ENCODE data around the gene MARCHF4.

Gene MARCHF4

DNA sequence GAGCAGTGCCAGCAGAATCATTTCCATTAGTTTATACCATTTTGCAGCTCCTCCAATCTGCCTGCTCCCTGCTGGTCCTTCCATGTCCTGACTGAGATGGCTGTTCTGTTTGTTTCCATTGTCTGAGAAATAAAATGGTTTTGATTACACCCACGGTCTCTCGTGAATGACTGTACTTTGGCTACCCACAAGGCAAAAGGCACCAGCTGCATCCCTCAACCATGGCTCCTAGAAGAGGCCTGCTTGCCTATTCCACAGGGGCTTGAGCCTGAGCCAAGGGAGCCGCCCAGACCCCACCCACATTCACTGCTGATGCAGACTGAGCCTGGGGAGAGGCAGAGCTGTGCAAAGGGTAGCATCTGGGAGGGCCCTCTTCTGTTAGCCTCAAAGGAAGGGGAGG, 31.2 kb downstream of the MARCHF4 start:
- no peak overlapping the region for H3K27ac ChIP-seq (ENCODE audit: low read depth in 2 of 2, low read length in 2 of 2)
- no peak overlapping the region for H3K9ac ChIP-seq (ENCODE audit: low read depth in 1 of 2, low read length in 2 of 2)
- no peak overlapping the region for H3K4me3 ChIP-seq (ENCODE audit: low read length in 2 of 2)
- no peaks in the 10 kb centered on the region for H3K9me3 ChIP-seq (ENCODE audit: control insufficient read depth in 2 of 2, low read length in 2 of 2)
- peaks cover 0 to 3% of the 10 kb centered on the region in 2 donors for H3K4me1 ChIP-seq (ENCODE audit: control insufficient read depth in 2 of 2, insufficient read depth in 2 of 2, low read length in 2 of 2)
- no peaks in the 10 kb centered on the region for H3K36me3 ChIP-seq (ENCODE audit: control insufficient read depth in 2 of 2, insufficient read depth in 2 of 2, low read length in 2 of 2)
- no peaks in the 10 kb centered on the region for H3K27me3 ChIP-seq (ENCODE audit: control insufficient read depth in 2 of 2, insufficient read depth in 2 of 2, low read length in 2 of 2)

DNA sequence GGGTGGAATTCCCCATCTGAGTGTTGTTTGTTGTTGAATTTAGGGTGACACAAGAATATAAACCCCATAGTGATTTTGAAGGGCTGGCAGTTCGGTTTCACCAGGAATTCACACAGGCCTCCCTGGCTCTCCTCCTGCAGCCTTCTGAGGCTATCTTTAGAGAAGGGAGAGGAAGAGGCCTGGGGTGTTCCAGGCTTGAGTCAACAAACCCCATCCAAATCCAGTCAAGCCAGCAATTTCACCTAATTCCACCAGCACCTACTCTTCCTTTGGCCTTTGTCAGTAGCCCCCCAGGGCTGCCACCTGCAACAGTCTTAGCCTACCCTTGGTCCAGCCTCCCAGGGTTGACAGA, 32.0 kb downstream of the MARCHF4 start:
- no peaks in the 10 kb centered on the region for H3K36me3 ChIP-seq (ENCODE audit: control insufficient read depth in 2 of 2, insufficient read depth in 2 of 2, low read length in 2 of 2)
- no peak overlapping the region for H3K27ac ChIP-seq (ENCODE audit: low read depth in 2 of 2, low read length in 2 of 2)
- no peaks in the 10 kb centered on the region for H3K27me3 ChIP-seq (ENCODE audit: control insufficient read depth in 2 of 2, insufficient read depth in 2 of 2, low read length in 2 of 2)
- no peak overlapping the region for H3K9ac ChIP-seq (ENCODE audit: low read depth in 1 of 2, low read length in 2 of 2)
- no peaks in the 10 kb centered on the region for H3K9me3 ChIP-seq (ENCODE audit: control insufficient read depth in 2 of 2, low read length in 2 of 2)
- no peak overlapping the region for H3K4me3 ChIP-seq (ENCODE audit: low read length in 2 of 2)
- peaks cover 0 to 3% of the 10 kb centered on the region in 2 donors for H3K4me1 ChIP-seq (ENCODE audit: control insufficient read depth in 2 of 2, insufficient read depth in 2 of 2, low read length in 2 of 2)

DNA sequence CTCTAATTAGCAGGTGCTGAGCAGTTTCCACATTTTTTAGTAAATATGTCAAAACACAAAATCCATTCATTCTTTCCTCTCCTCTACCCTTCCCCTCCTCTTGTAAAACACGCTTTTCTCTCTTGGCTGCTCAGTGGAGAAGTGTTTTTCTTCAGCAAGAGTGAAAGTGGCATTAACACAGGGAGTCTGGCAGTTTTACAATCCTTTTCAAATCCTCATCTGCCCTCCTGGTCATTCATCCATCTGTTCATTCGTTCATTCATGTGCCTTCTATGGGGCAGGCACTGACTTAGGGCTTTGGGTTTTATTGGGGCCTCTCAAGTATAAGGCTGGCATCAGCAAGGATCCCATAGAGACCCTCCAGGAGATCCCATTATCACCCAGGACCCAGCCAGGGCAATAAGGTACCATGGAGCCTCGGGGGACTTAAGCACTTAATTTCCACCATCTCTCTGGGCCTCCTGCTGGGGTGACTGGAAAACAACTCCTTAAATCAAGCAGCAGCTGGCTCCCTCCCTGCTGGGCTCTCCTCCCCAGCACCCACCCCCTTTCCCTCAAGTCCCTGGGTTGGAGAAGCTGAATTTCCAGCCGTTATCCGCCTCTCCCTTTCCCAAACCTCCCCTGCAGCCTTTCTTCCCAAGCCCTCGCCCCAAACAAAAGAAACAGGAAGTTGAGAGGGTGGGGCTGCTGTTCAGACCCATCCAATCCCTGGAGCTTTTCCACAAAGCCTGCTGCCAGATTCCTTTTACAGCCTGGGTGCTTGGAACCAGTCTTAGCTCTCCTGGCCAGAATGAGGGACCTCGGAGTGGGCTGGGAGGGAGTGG, 32.6 kb downstream of the MARCHF4 start:
- no peaks in the 10 kb centered on the region for H3K9me3 ChIP-seq (ENCODE audit: control insufficient read depth in 2 of 2, low read length in 2 of 2)
- H3K9ac ChIP-seq (ENCODE audit: low read depth in 1 of 2, low read length in 2 of 2): no peak overlapping the region
- peaks cover 0 to 3% of the 10 kb centered on the region in 2 donors for H3K4me1 ChIP-seq (ENCODE audit: control insufficient read depth in 2 of 2, insufficient read depth in 2 of 2, low read length in 2 of 2)
- H3K4me3 ChIP-seq (ENCODE audit: low read length in 2 of 2): no peak overlapping the region
- H3K36me3 ChIP-seq (ENCODE audit: control insufficient read depth in 2 of 2, insufficient read depth in 2 of 2, low read length in 2 of 2): no peaks in the 10 kb centered on the region
- H3K27me3 ChIP-seq (ENCODE audit: control insufficient read depth in 2 of 2, insufficient read depth in 2 of 2, low read length in 2 of 2): no peaks in the 10 kb centered on the region
- H3K27ac ChIP-seq (ENCODE audit: low read depth in 2 of 2, low read length in 2 of 2): no peak overlapping the region

DNA sequence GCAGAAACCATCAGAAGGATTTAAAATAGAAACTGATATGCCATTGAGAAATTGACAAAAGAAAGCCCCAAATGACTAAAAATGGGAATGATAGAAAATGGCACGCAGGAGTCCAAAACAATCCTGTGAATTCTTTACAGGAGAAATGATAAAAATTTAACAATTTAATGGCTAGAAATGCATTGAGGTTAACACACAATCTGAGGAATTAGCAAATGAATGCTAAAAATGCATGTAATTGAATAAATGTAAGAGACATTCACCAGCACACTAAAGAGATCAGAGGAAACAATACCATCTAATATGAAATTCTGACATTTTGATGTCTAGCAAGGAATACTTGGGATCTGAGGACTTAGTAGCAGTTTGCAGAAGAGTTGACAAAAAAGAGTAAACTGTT, 37.0 kb downstream of the MARCHF4 start:
- no peaks in the 10 kb centered on the region for H3K36me3 ChIP-seq (ENCODE audit: control insufficient read depth in 2 of 2, insufficient read depth in 2 of 2, low read length in 2 of 2)
- no peak overlapping the region for H3K4me3 ChIP-seq (ENCODE audit: low read length in 2 of 2)
- no peak overlapping the region for H3K27ac ChIP-seq (ENCODE audit: low read depth in 2 of 2, low read length in 2 of 2)
- H3K9me3 ChIP-seq (ENCODE audit: control insufficient read depth in 2 of 2, low read length in 2 of 2): no peaks in the 10 kb centered on the region
- no peaks in the 10 kb centered on the region for H3K4me1 ChIP-seq (ENCODE audit: control insufficient read depth in 2 of 2, insufficient read depth in 2 of 2, low read length in 2 of 2)
- no peaks in the 10 kb centered on the region for H3K27me3 ChIP-seq (ENCODE audit: control insufficient read depth in 2 of 2, insufficient read depth in 2 of 2, low read length in 2 of 2)
- no peak overlapping the region for H3K9ac ChIP-seq (ENCODE audit: low read depth in 1 of 2, low read length in 2 of 2)

GRCh38 chr2:216328347-216328746, 43.9 kb downstream of the MARCHF4 start:
- H3K9me3 ChIP-seq (ENCODE audit: control insufficient read depth in 2 of 2, low read length in 2 of 2): no peaks in the 10 kb centered on the region
- H3K9ac ChIP-seq (ENCODE audit: low read depth in 1 of 2, low read length in 2 of 2): no peak overlapping the region
- no peak overlapping the region for H3K4me3 ChIP-seq (ENCODE audit: low read length in 2 of 2)
- H3K36me3 ChIP-seq (ENCODE audit: control insufficient read depth in 2 of 2, insufficient read depth in 2 of 2, low read length in 2 of 2): no peaks in the 10 kb centered on the region
- H3K27me3 ChIP-seq (ENCODE audit: control insufficient read depth in 2 of 2, insufficient read depth in 2 of 2, low read length in 2 of 2): no peaks in the 10 kb centered on the region
- H3K4me1 ChIP-seq (ENCODE audit: control insufficient read depth in 2 of 2, insufficient read depth in 2 of 2, low read length in 2 of 2): no peaks in the 10 kb centered on the region
- H3K27ac ChIP-seq (ENCODE audit: low read depth in 2 of 2, low read length in 2 of 2): no peak overlapping the region

DNA sequence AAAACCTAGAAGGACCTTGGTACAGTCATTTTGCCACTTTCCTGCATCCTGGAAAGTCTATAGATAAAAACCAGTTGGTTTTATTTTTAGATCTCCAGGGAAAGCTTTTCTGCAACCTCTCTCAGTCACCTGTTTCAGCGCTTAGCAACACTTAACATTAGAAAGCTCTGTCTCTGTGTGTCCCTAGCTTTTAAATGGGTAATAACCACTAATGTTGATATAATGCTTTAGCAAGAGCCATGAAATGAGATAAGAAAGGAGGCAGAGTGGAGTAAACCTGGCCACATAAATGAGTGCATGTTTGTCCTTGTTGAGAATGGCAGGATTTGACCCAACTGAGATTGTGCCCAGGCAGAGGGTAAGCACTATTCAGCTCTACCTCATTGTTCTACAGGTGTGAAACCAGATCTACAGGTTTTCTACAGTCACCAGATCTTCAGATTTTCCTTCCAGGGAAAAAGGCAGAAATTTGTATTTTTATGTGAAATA, 44.8 kb downstream of the MARCHF4 start:
- no peak overlapping the region for H3K27ac ChIP-seq (ENCODE audit: low read depth in 2 of 2, low read length in 2 of 2)
- no peak overlapping the region for H3K9ac ChIP-seq (ENCODE audit: low read depth in 1 of 2, low read length in 2 of 2)
- H3K27me3 ChIP-seq (ENCODE audit: control insufficient read depth in 2 of 2, insufficient read depth in 2 of 2, low read length in 2 of 2): no peaks in the 10 kb centered on the region
- no peaks in the 10 kb centered on the region for H3K36me3 ChIP-seq (ENCODE audit: control insufficient read depth in 2 of 2, insufficient read depth in 2 of 2, low read length in 2 of 2)
- no peaks in the 10 kb centered on the region for H3K4me1 ChIP-seq (ENCODE audit: control insufficient read depth in 2 of 2, insufficient read depth in 2 of 2, low read length in 2 of 2)
- no peak overlapping the region for H3K4me3 ChIP-seq (ENCODE audit: low read length in 2 of 2)
- H3K9me3 ChIP-seq (ENCODE audit: control insufficient read depth in 2 of 2, low read length in 2 of 2): no peaks in the 10 kb centered on the region

Measured in mucosa of rectum (tissue), 2 donors.